ENCODE results near the gene CBY1.

CBY1 gene

DNA sequence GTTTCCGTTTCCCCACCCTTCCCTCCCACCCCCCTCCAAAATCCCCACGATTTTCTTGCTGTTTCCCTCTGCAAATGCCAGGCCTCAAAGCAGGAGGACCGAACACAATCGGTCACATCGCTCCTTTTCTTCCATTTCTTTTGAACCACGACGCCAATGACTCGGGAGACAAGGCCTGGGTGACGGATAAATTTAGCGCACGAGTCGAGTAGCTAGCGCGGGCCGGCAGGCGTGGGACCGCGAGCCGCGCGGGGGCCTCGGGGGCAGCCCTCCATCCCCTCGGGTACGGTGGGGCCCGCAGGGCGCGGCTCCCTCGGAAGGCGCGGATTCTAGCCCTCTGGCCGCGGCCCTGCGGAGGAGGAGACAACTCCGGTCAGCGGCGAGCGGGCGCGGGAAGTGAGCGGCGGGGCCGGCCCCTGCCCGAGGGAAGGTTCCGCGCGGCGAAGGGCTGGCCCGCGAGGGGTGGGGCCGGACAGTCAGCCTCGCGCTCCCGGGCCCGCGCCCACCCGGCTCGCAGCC lies 43.9 kb downstream of the CBY1 start:
- TF ChIP-seq CTCF (IDR thresholded peaks at IDR 0.05; ENCODE audit: low read depth, low read length), result no peak
- Histone ChIP-seq H3K36me3 (no peaks in the 10 kb centered on the region; the same call in 1 of the 2 replicates), H3K4me1 (peaks cover 6% of the 10 kb centered on the region), H3K27me3 (no peaks in the 10 kb centered on the region), H3K9me3 (no peaks in the 10 kb centered on the region), H3K4me3 (ENCODE audit: low read depth, low read length) (peak overlapping the region; percentile 80)
- DNase-seq, result peak; percentile 83

DNA sequence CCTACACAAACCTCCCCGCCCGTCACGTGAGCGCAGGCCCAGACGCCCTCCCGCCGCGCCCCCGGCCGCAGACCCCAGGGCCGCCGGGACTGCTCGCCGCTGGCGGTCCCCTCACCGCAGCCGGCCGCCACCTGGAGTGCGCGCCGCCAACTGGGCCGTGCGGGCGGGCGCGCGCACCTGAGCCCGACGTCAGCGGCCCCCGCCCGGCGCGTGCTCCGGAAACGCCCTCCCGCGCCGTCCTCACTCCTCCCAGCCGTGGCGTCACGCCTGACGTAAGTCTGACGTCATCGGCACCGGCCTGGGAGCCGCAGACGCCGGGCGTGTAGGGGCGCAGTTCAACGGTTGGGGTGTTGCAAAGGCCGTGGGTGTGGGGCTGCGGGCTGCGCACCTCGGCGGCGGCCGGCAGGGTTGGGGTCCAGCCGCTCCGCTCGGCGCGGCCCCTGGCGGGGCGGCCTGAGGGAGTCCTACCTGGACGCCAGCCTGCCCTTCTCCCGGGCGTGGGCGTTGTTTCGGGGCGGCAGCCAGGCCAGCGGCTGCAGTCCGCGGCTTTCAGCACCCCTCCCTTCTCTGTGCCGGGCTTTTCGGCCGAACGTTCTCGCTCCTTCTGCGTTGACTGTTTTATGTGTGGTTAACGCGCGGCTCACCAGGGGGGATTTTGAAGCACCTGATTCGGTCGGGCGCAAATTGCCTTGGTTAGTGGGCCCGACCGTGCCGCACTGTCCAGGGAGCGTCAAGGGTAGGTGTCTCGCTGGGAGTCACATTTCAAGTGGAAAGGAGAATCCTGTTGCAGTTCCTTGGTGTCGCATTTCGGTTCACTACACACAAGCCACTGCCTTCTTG lies 44.6 kb downstream of the CBY1 start, which contains the start of gene JOSD1:
TSS of gene JOSD1 (minus strand) at position 155 of the 840 bp plus-strand sequence. CDS start 956 bp downstream, outside the sequence.
- Histone ChIP-seq H3K4me1 (peaks cover 6% of the 10 kb centered on the region), H3K36me3 (no peaks in the 10 kb centered on the region; the same call in 1 of the 2 replicates), H3K9me3 (no peaks in the 10 kb centered on the region), H3K27me3 (no peaks in the 10 kb centered on the region), H3K4me3 (ENCODE audit: low read depth, low read length) (peak within 1 kb of the TSS; percentile 80)
- DNase-seq, result peak; percentile 94
- no peak for TF ChIP-seq CTCF (IDR thresholded peaks at IDR 0.05; ENCODE audit: low read depth, low read length)

- no peak for TF ChIP-seq CTCF (IDR thresholded peaks at IDR 0.05; ENCODE audit: low read depth, low read length)
- Histone ChIP-seq H3K4me3 (ENCODE audit: low read depth, low read length) (peak overlapping the region; percentile 48), H3K36me3 (peaks cover 2% of the 10 kb centered on the region), H3K9me3 (no peaks in the 10 kb centered on the region), H3K4me1 (peaks cover 6% of the 10 kb centered on the region; the same call in 1 of the 2 replicates), H3K27me3 (no peaks in the 10 kb centered on the region)
- no peak for DNase-seq
Observed at GRCh38 chr22:38704654-38705234, 48.3 kb downstream of the CBY1 start.

DNA sequence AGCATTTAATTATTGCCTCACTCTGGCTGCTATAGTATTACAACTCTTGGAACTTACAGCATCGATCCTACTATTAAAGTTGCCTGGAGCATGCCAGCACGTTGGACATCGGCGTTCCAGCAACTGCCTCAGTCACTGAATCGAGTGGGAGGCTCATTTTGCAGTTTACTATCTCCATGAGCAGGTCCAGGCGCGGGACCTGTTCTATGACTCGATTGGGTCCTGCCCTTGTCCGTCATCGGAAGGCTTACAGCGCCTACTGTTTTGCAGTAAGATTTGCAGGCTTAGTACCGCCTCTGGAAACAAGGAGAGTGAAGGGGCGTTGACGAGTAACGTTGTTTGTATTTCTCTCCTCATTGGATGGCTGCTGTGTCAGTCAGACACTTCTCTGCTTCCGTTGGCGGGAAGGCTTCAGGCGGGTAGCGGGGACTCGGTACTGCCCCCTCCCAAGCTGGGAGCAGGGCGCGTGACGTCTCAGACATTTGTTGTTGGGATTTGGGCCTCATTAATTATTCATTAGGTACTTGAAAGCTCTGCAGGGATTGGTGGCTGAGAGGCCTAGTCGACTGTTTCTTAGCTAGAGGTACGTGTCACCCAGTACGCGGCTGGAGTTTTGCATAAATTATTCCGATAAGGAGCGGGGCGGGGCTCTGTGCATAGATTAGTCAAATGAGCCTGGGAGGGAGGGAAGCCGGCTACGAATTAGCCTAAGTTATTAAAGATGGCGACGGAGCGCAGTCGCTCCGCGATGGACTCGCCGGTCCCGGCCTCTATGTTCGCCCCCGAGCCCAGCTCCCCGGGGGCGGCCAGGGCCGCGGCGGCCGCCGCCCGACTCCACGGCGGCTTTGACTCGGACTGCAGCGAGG lies 49.0 kb downstream of the CBY1 start, which contains the start of gene GTPBP1:
TSS of gene GTPBP1 (plus strand) at position 710 of the 866 bp plus-strand sequence. CDS start at position 722, 12 bp downstream.
- DNase-seq, result peak; percentile 99
- Histone ChIP-seq H3K27me3 (no peaks in the 10 kb centered on the region), H3K4me1 (peaks cover 6% of the 10 kb centered on the region; the same call in 1 of the 2 replicates), H3K36me3 (peaks cover 4% of the 10 kb centered on the region), H3K9me3 (no peaks in the 10 kb centered on the region), H3K4me3 (ENCODE audit: low read depth, low read length) (peak within 1 kb of the TSS; percentile 95)
- TF ChIP-seq CTCF (IDR thresholded peaks at IDR 0.05; ENCODE audit: low read depth, low read length), result no peak; the same call in 1 of the 2 replicates

DNA sequence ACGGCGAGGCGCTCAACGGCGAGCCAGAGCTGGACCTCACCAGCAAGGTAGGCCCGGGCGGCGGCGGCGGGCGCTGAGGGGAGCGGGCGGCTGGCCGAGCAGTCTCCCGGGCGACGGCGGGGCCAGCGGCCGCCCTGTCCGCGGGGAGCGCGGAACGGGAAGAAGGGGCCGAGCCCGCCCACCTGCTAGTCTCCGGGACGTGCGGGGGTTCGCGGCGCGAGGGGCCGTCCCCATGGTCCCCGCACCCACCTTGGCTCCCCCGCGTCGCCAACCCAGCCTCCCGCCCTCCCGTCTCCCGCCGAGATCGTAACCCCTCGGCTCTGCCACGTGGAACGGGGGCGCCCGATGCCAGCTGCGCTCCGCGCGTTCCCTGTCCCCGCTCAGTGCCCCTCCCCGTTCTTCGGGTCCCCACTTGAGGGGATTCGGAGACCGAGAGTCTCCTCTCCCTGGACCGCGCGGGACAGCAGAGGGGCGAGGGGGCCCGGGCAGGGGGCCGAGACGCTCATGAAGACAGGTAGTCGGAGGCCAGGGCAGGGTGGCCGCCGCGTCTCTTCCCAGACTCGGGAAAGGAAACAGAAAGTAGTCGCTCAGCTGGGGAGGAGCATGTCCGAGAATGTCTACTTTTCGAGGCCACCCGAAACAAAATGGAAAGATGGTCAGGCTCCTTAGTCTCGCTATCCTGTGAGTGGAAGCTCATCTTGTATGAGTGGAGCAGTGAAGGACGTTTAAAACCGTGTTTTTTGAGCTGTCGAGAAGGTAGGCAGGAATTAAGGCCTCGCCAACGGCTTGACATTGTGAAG lies 49.9 kb downstream of the CBY1 start:
- H3K9me3 ChIP-seq, result no peaks in the 10 kb centered on the region
- DNase-seq, result peak; percentile 43
- peaks cover 6% of the 10 kb centered on the region; the same call in 1 of the 2 replicates for H3K4me1 ChIP-seq
- H3K4me3 ChIP-seq (ENCODE audit: low read depth, low read length), result peak overlapping the region; percentile 95
- peaks cover 9% of the 10 kb centered on the region for H3K36me3 ChIP-seq
- H3K27me3 ChIP-seq, result no peaks in the 10 kb centered on the region
- TF ChIP-seq CTCF (IDR thresholded peaks at IDR 0.05; ENCODE audit: low read depth, low read length), result no peak

All from BE2C (cell line).